Activated naive CD8-positive, alpha-beta T cell treated with anti-CD3 and anti-CD28 coated beads, Interleukin-2, amount 50 U/mL, for 24 hours (primary cell): ENCODE data around the gene SLK.
A peak's percentile ranks its signal among the peaks of the same experiment; 100 is the strongest.

Source experiments
- ATAC-seq: fragments of 150-1000 bp; cut with Tn5 transposase; one replicate; pipeline ENCODE4 v1.10.0; 2021
- DNase-seq: peaks from one replicate; pipeline ENCODE4 v3.0.0; 2021
- H3K27ac Mint-ChIP-seq: one replicate; pipeline ENCODE4 v1.8.0; 2021; ENCODE audit warnings: mild to moderate bottlenecking, mixed read lengths
- H3K27me3 Mint-ChIP-seq: one replicate; pipeline ENCODE4 v1.8.0; 2021; ENCODE audit warnings: mixed read lengths
- H3K36me3 Mint-ChIP-seq: one replicate; pipeline ENCODE4 v1.8.0; 2021; ENCODE audit warnings: low read depth, mixed read lengths
- H3K4me1 Mint-ChIP-seq: one replicate; pipeline ENCODE4 v1.8.0; 2021; ENCODE audit warnings: mixed read lengths
- H3K4me3 Mint-ChIP-seq: one replicate; pipeline ENCODE4 v1.8.0; 2021; ENCODE audit warnings: mild to moderate bottlenecking, moderate library complexity, mixed read lengths
- H3K9me3 Mint-ChIP-seq: one replicate; pipeline ENCODE4 v1.8.0; 2021; ENCODE audit warnings: mixed read lengths

Gene SLK

GRCh38 chr10:104038958-104039752, 72.2 kb downstream of the SLK start:
- Mint-ChIP-seq H3K27me3 (no peaks in the 10 kb centered on the region), H3K9me3 (no peaks in the 10 kb centered on the region), H3K4me1 (no peaks in the 10 kb centered on the region), H3K27ac (no peak overlapping the region), H3K36me3 (no peaks in the 10 kb centered on the region), H3K4me3 (no peak overlapping the region)
- ATAC-seq (no peak), DNase-seq (no peak)

GRCh38 chr10:104040382-104040781, 73.4 kb downstream of the SLK start:
- no peaks in the 10 kb centered on the region for H3K9me3 Mint-ChIP-seq
- DNase-seq (no peak), ATAC-seq (no peak)
- no peaks in the 10 kb centered on the region for H3K36me3 Mint-ChIP-seq
- H3K4me3 Mint-ChIP-seq = no peak overlapping the region
- H3K27me3 Mint-ChIP-seq = no peaks in the 10 kb centered on the region
- H3K27ac Mint-ChIP-seq = no peak overlapping the region
- no peaks in the 10 kb centered on the region for H3K4me1 Mint-ChIP-seq

DNA sequence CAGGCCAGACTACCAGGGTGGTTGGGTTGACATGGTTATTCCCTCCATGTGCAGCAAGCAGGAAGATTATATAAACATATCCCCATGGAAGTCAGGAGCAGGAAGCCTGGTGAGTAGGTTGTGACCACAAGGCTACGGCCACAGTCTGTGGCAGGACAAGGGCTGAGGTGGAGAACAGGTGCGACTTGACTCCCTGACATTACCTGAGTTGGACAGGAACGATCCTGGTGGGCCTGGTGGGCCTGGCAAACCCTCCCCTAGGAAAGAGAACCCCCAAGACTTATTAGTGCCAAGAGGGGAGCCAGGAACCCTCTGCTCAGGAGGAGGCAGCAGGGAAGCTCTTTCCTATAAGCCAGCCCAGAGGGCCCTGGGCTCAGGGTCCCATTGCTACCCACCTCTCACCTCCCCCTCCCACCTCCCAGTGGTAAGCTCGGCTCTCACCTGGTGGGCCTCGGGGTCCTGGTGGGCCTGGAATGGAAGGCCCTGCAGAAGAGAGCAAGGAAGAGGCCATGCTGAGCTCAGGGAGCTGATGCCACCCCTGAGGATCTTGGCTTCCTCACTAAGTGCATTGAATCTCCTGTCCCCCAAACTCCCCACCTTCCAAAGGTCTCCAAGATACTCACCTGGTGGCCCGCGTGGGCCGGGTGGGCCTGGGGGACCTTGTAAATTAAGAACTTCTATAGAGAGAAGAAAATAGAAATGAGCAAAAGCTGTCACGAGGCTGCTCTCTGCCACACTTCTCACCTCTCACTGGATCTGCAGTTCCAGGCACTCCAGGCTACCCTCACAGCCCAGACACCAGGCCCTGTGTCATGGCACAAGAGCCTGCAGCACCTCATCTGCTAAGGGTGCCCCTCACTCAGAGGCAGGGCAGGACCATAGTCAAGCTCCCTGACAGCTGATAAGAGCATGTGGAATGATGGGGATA, 74.2 kb downstream of the SLK start:
- H3K36me3 Mint-ChIP-seq = no peaks in the 10 kb centered on the region
- no peak overlapping the region for H3K27ac Mint-ChIP-seq
- no peaks in the 10 kb centered on the region for H3K9me3 Mint-ChIP-seq
- no peaks in the 10 kb centered on the region for H3K27me3 Mint-ChIP-seq
- H3K4me1 Mint-ChIP-seq = no peaks in the 10 kb centered on the region
- no peak for ATAC-seq
- no peak for DNase-seq
- H3K4me3 Mint-ChIP-seq = no peak overlapping the region

GRCh38 chr10:104041891-104042535, 75.1 kb downstream of the SLK start:
- DNase-seq = no peak
- Mint-ChIP-seq H3K9me3 (no peaks in the 10 kb centered on the region), H3K36me3 (no peaks in the 10 kb centered on the region), H3K4me1 (no peaks in the 10 kb centered on the region), H3K27ac (no peak overlapping the region), H3K4me3 (no peak overlapping the region), H3K27me3 (no peaks in the 10 kb centered on the region)
- ATAC-seq = no peak

DNA sequence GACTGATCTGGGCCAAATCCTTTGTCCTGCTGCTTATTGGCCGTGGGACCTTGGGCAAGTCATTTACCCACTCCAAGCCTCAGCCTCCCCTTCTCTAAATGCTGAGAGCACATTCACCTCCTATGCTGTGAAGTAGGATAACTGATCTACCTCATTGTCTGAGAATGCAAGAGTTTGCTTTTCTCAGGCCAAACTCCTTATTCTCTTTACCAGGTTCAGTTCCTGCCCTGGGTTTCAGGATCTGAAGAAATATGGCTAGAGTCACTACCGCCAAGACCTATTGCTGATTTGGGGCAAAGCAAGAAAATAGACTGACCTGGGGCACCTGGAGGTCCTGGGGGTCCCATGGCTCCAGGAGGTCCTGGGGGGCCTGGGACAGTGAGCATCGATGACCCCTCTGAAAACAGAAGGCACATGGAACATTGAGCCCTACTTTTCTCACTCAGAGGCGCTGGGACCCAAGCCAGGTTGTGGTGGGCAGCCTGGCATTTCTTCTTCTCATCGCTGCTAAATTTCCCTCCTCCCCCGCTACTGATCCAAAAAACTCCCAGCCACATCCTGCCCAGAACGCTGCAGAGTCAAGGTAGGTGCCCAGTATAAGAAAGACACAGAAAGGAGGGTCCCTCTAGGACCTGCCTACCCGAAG, 76.4 kb downstream of the SLK start:
- H3K9me3 Mint-ChIP-seq = no peaks in the 10 kb centered on the region
- H3K4me3 Mint-ChIP-seq = no peak overlapping the region
- DNase-seq (no peak), ATAC-seq (no peak)
- H3K27me3 Mint-ChIP-seq = no peaks in the 10 kb centered on the region
- H3K4me1 Mint-ChIP-seq = no peaks in the 10 kb centered on the region
- H3K27ac Mint-ChIP-seq = no peak overlapping the region
- H3K36me3 Mint-ChIP-seq = no peaks in the 10 kb centered on the region

- Mint-ChIP-seq H3K27me3 (no peaks in the 10 kb centered on the region), H3K9me3 (no peaks in the 10 kb centered on the region), H3K4me3 (no peak overlapping the region), H3K36me3 (no peaks in the 10 kb centered on the region), H3K27ac (no peak overlapping the region), H3K4me1 (no peaks in the 10 kb centered on the region)
- ATAC-seq (no peak), DNase-seq (no peak)
These were observed 76.9 kb downstream of the SLK start for GRCh38 chr10:104043854-104044253.

DNA sequence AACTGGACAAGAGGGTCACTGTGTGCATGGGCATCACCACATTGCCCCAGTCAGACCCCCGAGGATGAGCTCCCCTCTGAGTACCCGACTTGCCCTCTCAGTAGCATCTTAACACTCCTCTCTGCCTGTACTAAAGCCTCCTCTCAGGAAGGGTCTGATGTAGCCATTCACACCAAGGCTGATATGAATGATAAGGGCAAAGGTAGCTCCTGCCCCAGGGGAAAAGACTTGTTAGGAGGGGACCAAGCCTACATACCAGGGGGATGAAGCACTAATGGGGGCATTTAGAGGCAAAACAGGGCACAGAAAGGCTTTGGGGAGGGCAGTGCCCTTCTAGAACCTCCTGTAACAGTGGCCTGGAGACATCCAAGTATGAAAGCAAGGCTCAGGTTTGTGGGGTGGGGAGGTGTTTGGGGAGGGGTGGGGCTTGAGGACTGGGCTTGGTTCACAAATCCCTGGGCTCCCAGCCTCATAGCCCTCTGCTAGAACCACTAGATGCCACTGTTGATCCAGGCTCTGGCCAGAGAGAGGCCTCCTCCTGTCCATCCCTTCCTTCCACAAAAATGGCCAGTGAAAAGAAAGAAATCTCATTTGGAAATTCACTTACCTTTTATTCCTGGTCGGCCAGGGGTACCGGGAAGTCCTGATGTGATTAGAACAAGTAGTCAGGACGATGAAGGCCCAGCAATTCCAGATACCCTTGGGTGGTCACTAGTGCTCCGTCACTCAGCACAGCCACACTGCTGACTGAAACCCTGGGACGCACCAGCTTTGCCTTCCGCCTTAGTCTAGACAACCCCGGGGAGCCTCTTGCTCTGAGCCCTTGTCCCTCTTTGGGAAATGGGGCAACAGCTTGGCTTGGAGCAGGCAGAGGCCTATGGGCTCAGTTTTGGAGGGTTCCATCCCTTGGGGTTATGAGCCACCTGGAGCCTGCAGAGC, 78.5 kb downstream of the SLK start:
- H3K27ac Mint-ChIP-seq = no peak overlapping the region
- H3K27me3 Mint-ChIP-seq = no peaks in the 10 kb centered on the region
- no peaks in the 10 kb centered on the region for H3K9me3 Mint-ChIP-seq
- H3K36me3 Mint-ChIP-seq = no peaks in the 10 kb centered on the region
- ATAC-seq (no peak), DNase-seq (peak; percentile 14)
- peaks cover 4% of the 10 kb centered on the region for H3K4me1 Mint-ChIP-seq
- H3K4me3 Mint-ChIP-seq = no peak overlapping the region

- no peak overlapping the region for H3K4me3 Mint-ChIP-seq
- H3K27ac Mint-ChIP-seq = no peak overlapping the region
- H3K9me3 Mint-ChIP-seq = no peaks in the 10 kb centered on the region
- ATAC-seq = no peak
- DNase-seq = no peak
- no peaks in the 10 kb centered on the region for H3K36me3 Mint-ChIP-seq
- peaks cover 4% of the 10 kb centered on the region for H3K4me1 Mint-ChIP-seq
- no peaks in the 10 kb centered on the region for H3K27me3 Mint-ChIP-seq
These were observed 79.7 kb downstream of the SLK start for GRCh38 chr10:104046651-104047050.

DNA sequence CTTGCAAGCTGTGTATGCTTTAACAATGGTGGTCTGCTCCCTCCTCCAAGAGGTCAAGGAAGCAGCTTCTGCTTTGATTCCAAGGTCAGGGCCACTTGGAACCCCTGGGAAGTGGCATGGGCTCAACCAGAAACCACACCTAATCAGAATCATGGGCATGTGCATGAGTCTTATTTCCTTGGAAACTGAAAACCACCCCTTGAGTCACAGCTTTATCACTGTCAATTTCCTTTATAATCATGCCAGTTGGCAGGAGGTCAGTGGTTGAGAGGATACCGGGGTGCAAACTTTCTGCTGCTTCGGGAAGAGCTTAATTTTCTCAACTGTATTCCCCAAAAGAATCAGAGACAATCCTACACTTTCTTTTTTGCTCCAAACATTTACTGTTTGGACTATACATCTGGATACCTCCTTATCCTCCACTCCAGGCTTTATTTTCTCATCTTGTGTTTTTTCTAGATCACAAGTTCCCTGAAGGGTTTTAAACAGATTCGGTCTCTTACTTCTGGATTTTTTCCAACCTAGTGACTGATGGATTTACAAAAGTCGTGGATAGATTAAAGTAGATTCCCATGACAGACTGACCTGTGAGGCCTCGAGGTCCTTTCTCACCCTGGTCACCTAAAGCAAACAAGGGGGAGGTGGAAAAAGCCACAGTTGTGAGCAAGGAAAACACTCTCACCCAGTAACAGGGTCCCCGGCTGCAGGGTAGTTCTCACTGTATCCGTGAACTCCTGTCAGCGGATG, 82.7 kb downstream of the SLK start:
- no peak overlapping the region for H3K27ac Mint-ChIP-seq
- ATAC-seq = peak; percentile 30
- no peaks in the 10 kb centered on the region for H3K36me3 Mint-ChIP-seq
- H3K4me1 Mint-ChIP-seq = peaks cover 4% of the 10 kb centered on the region
- no peaks in the 10 kb centered on the region for H3K27me3 Mint-ChIP-seq
- no peak overlapping the region for H3K4me3 Mint-ChIP-seq
- H3K9me3 Mint-ChIP-seq = no peaks in the 10 kb centered on the region
- DNase-seq = no peak

DNA sequence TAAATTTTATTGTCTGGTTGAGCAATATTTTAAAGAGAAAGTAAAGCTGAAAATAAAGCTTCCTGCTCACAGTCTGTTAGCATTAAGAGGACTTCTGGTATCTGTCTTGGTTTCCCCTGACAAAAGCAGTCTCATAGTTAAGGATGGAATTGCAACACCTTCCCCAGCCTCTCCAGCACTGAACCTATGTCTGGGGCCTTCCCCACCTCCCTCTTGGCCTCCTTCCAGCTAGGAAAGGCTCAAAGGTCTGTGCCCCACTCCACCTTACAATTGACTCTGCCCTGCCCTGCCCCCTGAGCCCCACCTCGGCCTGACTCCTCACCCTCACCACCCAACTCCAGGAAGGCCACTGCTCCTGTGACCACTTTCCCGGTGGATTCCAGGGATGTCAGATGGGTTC, 85.5 kb downstream of the SLK start:
- Mint-ChIP-seq H3K4me1 (peaks cover 4% of the 10 kb centered on the region), H3K9me3 (no peaks in the 10 kb centered on the region), H3K27me3 (no peaks in the 10 kb centered on the region), H3K27ac (no peak overlapping the region), H3K36me3 (no peaks in the 10 kb centered on the region), H3K4me3 (no peak overlapping the region)
- DNase-seq (no peak), ATAC-seq (no peak)

DNA sequence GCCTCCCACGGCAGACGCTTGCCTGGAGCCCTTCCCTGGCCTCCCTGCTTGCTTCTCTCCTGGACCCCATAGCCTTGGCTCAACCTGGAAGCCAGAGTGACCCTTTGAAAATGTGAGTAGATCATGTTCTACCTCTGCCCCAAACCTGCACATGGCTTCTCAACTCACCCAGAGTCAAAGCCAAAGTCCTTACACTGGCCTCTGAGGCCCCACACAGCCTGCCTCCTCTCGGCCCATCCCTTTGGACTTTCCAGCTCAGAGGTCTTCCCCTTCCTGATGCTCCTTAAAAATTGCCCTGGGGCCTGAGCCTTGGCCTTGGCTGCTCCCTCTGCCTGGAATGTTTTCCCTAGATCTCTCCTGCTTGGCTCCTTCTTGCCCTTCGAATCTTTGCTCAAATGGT, 86.3 kb downstream of the SLK start:
- Mint-ChIP-seq H3K27ac (no peak overlapping the region), H3K9me3 (no peaks in the 10 kb centered on the region), H3K4me1 (peaks cover 4% of the 10 kb centered on the region), H3K36me3 (no peaks in the 10 kb centered on the region), H3K4me3 (no peak overlapping the region), H3K27me3 (no peaks in the 10 kb centered on the region)
- no peak for ATAC-seq
- DNase-seq = no peak

DNA sequence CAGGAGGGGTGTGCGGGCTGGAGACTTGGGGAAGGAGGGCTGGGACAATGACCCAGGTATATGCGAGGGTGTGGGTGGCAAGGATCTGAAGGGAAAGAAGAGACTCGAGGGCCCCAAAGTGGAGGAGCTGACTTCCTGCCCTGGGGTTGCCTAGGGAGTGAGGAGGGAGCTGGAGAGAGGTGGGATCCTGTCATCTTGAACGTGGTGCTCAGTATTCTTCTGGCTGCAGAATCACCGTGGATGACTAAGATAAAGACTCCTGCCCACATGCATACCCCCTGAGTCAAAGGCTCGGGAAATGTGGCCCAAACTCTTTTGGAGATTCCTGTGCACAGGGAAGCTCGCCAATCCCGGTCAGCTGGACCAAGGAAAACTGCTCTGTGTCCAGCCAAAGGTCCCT, 87.5 kb downstream of the SLK start:
- H3K36me3 Mint-ChIP-seq = no peaks in the 10 kb centered on the region
- ATAC-seq = no peak
- H3K4me3 Mint-ChIP-seq = no peak overlapping the region
- no peak for DNase-seq
- H3K27ac Mint-ChIP-seq = no peak overlapping the region
- H3K27me3 Mint-ChIP-seq = no peaks in the 10 kb centered on the region
- H3K9me3 Mint-ChIP-seq = no peaks in the 10 kb centered on the region
- H3K4me1 Mint-ChIP-seq = peaks cover 3% of the 10 kb centered on the region

GRCh38 chr10:104056619-104057273, 89.8 kb downstream of the SLK start:
- no peaks in the 10 kb centered on the region for H3K9me3 Mint-ChIP-seq
- no peak for DNase-seq
- no peak for ATAC-seq
- H3K4me3 Mint-ChIP-seq = no peak overlapping the region
- no peak overlapping the region for H3K27ac Mint-ChIP-seq
- H3K4me1 Mint-ChIP-seq = no peaks in the 10 kb centered on the region
- no peaks in the 10 kb centered on the region for H3K36me3 Mint-ChIP-seq
- no peaks in the 10 kb centered on the region for H3K27me3 Mint-ChIP-seq
